Epithelial cell of esophagus (primary cell): ENCODE measurements around the gene VAX1.

Experiments
- DNase-seq: peaks from one replicate; pipeline ENCODE4 v3.0.0; 2010; ENCODE audit warnings: low read depth
- H3K4me3 ChIP-seq: 2 replicates; pipeline ENCODE4 v1.5.1; 2011; ENCODE audit warnings: mild to moderate bottlenecking, low read length, control low read depth
- CTCF ChIP-seq: IDR thresholded peaks from 2 replicates; pipeline ENCODE4 v1.5.1; 2011; ENCODE audit warnings: low read depth, mild to moderate bottlenecking, low read length, control low read depth, inconsistent platforms; ENCODE audit not compliant: insufficient read depth; ENCODE audit errors: missing control alignments

VAX1 gene

GRCh38 chr10:117167346-117167788, 29.3 kb upstream of the VAX1 start:
- DNase-seq = no peak
- H3K4me3 ChIP-seq = no peak overlapping the region
- no peak for TF ChIP-seq CTCF

GRCh38 chr10:117166418-117167345, 28.6 kb upstream of the VAX1 start:
- no peak overlapping the region for H3K4me3 ChIP-seq
- peak; percentile 72 for DNase-seq
- no peak for TF ChIP-seq CTCF

GRCh38 chr10:117165538-117166417, 27.7 kb upstream of the VAX1 start:
- no peak overlapping the region for H3K4me3 ChIP-seq
- DNase-seq = peak; percentile 60
- peak; percentile 61 for TF ChIP-seq CTCF

GRCh38 chr10:117164592-117165537, 26.8 kb upstream of the VAX1 start:
- H3K4me3 ChIP-seq = no peak overlapping the region
- no peak for DNase-seq
- TF ChIP-seq CTCF = no peak

- no peak overlapping the region for H3K4me3 ChIP-seq
- no peak for DNase-seq
- TF ChIP-seq CTCF = no peak
Measured at GRCh38 chr10:117163954-117164548, 26.0 kb upstream of the VAX1 start.
